HepG2 (cell line): ENCODE data around the gene FBXW2. TPM values are rescaled to one million over a fixed set of nuclear protein-coding genes. Genes with fewer than 3 reads are reported as not detected.

Experiments used
- ATF7 ChIP-seq, 2 experiments: fragments of 450-650 bp in 1 of 2; sonication (generic) in 1 of 2; formaldehyde crosslinking in 1 of 2; IDR thresholded peaks; 2 replicates each; pipeline versions ENCODE4 v1.4.0 to v1.6.1; 2016 to 2020; ENCODE audit warnings: antibody characterized with exemption in 1 of 2, mild to moderate bottlenecking in 1 of 2, missing genetic modification reagents in 1 of 2
- GABPB1 ChIP-seq: IDR thresholded peaks from 2 replicates; pipeline ENCODE4 v1.6.1; 2016; ENCODE audit warnings: mild to moderate bottlenecking, missing genetic modification reagents, moderate library complexity, missing compliant biosample characterization
- MYC ChIP-seq: sonication (generic); formaldehyde crosslinking; IDR thresholded peaks from 2 replicates; pipeline ENCODE4 v1.9.0; 2021; ENCODE audit warnings: missing genetic modification reagents, borderline replicate concordance
- SNAPC4 ChIP-seq: sonication (generic); formaldehyde crosslinking; IDR thresholded peaks from 2 replicates; pipeline ENCODE4 v1.4.0; 2020; ENCODE audit warnings: mild to moderate bottlenecking, missing genetic modification reagents
- TAF1 ChIP-seq: sonication (generic); formaldehyde crosslinking; IDR thresholded peaks from 2 replicates; pipeline ENCODE4 v1.4.0; 2020; ENCODE audit warnings: missing genetic modification reagents
- ZBTB49 ChIP-seq: sonication (generic); formaldehyde crosslinking; IDR thresholded peaks from 2 replicates; pipeline ENCODE4 v1.4.0; 2020; ENCODE audit warnings: missing genetic modification reagents, borderline replicate concordance
- ZC3H4 ChIP-seq: sonication (generic); formaldehyde crosslinking; IDR thresholded peaks from 2 replicates; pipeline ENCODE4 v1.4.0; 2020; ENCODE audit warnings: missing genetic modification reagents, borderline replicate concordance
- ZNF318 ChIP-seq: sonication (generic); formaldehyde crosslinking; IDR thresholded peaks from 2 replicates; pipeline ENCODE4 v1.4.0; 2020; ENCODE audit warnings: mild to moderate bottlenecking, missing genetic modification reagents
- ZSCAN22 ChIP-seq: sonication (generic); formaldehyde crosslinking; IDR thresholded peaks from 2 replicates; pipeline ENCODE4 v1.4.0; 2020; ENCODE audit warnings: mild to moderate bottlenecking, missing genetic modification reagents
- polyA plus RNA-seq, 8 experiments: library from polyadenylated mRNA; depleted of rRNA in 3 of 8; stranded (reverse) in 7 of 8; unstranded in 1 of 8; fragments of >200 nt; fragmentation: Illumina TruSeq in 4 of 8; extraction: Trizol in 4 of 8; gene quantifications; 2 replicates each; pipeline versions ENCODE4 v1.2.1 to v1.2.3, GENCODE V29; 2011 to 2016; ENCODE audit warnings: low read depth in 4 of 8, missing spikeins in 1 of 8, mixed read lengths in 1 of 8; ENCODE audit not compliant: insufficient read depth in 1 of 8
- total RNA-seq, 5 experiments: library from RNA; depleted of rRNA; stranded (reverse); fragments of >200 nt; fragmentation: Illumina TruSeq; extraction: Trizol; gene quantifications; 2 replicates each; pipeline ENCODE4 v1.2.3, GENCODE V29; 2016; ENCODE audit warnings: low read depth in 1 of 5
- TF ChIP-seq, protein P1 (sequence below): sonication (generic); formaldehyde crosslinking; IDR thresholded peaks from 2 replicates; pipeline ENCODE4 v1.8.0; 2022; ENCODE audit warnings: missing genetic modification reagents, mild to moderate bottlenecking, inconsistent platforms, borderline replicate concordance

Gene FBXW2
- total and polyA plus RNA-seq, 2 of the 13 experiments (the other 11 are each of a cell fraction or from before 2014, with no cell fraction given), result 35.4 to 43.1 TPM

GRCh38 chr9:120713257-120714087 is 79.7 kb downstream of the FBXW2 start (continued):
- TF ChIP-seq ZNF318 (CRISPR knock-in tag), result no peak
- peak; percentile 41; the same call in 1 of the 2 replicates for TF ChIP-seq SNAPC4
- TF ChIP-seq GABPB1 (CRISPR knock-in tag), result no peak
- no peak for TF ChIP-seq TAF1 (CRISPR knock-in tag)
- TF ChIP-seq MYC, result no peak
- TF ChIP-seq ZC3H4 (CRISPR knock-in tag), result no peak
- no peak for TF ChIP-seq ATF7 (IDR thresholded peaks at IDR 0.05)
- no peak for TF ChIP-seq ATF7 (CRISPR knock-in tag; IDR thresholded peaks at IDR 0.05)
- TF ChIP-seq, protein P1, sequence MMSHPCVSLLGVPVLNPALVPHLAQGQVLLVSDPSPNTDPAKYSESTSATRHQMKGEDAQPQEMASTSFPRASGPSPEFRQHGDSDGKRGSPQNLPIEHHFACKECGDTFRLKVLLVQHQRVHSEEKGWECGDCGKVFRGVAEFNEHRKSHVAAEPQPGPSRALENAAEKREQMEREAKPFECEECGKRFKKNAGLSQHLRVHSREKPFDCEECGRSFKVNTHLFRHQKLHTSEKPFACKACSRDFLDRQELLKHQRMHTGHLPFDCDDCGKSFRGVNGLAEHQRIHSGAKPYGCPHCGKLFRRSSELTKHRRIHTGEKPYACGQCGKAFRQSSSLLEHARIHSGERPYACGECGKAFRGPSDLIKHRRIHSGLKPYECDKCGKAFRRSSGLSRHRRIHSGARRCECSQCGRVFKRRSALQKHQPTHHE (CRISPR knock-in tag), result no peak
- TF ChIP-seq ZSCAN22 (CRISPR knock-in tag), result 0 out of 2 replicates have a peak, but pooled peaks have one; percentile 47
- no peak for TF ChIP-seq ZBTB49 (CRISPR knock-in tag)
